ENCODE measurements around the gene P2RY1. TPM values are rescaled to one million over a fixed set of nuclear protein-coding genes. Genes with fewer than 3 reads are reported as not detected.

Gene P2RY1
- total RNA-seq, 1 donor from 2014 or later, result 13.7 TPM

DNA sequence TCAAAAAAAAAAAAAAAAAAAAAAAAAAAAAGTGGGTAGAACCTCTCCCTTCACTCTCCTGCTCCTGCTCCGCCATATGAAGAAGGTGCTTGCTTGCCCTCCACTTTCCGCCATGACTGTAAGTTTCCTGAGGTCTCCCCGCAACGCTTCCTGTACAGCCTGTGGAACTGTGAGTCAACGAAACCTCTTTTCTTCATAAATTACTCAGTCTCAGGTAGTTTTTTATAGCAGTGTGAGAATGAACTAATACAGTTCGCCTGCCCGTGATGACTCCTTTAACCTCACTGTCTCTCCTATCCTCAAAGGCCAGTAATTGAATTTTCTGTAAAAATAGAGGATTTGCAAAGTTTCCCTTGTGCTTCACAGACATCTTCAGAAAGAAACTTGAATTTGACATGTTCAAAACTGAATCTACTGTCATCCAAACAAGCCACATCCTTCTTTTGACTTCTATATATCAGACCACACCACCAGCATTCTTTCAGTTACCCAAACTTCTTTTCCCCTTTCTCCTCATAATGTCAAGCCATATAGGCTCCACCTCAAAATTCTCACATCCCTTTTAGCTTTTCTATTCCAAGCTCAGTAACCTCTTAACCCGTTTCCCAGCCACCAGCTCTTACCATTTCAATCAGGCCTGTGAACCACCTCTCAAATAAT, 44.3 kb downstream of the P2RY1 start:
- Histone ChIP-seq H3K4me3 (ENCODE audit: low read depth, low read length) (no peak overlapping the region), H3K36me3 (ENCODE audit: control insufficient read depth, insufficient read depth, low read length) (no peaks in the 10 kb centered on the region), H3K27me3 (ENCODE audit: control insufficient read depth, insufficient read depth, low read length) (no peaks in the 10 kb centered on the region)
- DNase-seq (ENCODE audit: low read depth), result no peak
- TF ChIP-seq, protein P1, sequence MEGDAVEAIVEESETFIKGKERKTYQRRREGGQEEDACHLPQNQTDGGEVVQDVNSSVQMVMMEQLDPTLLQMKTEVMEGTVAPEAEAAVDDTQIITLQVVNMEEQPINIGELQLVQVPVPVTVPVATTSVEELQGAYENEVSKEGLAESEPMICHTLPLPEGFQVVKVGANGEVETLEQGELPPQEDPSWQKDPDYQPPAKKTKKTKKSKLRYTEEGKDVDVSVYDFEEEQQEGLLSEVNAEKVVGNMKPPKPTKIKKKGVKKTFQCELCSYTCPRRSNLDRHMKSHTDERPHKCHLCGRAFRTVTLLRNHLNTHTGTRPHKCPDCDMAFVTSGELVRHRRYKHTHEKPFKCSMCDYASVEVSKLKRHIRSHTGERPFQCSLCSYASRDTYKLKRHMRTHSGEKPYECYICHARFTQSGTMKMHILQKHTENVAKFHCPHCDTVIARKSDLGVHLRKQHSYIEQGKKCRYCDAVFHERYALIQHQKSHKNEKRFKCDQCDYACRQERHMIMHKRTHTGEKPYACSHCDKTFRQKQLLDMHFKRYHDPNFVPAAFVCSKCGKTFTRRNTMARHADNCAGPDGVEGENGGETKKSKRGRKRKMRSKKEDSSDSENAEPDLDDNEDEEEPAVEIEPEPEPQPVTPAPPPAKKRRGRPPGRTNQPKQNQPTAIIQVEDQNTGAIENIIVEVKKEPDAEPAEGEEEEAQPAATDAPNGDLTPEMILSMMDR (IDR thresholded peaks at IDR 0.05; ENCODE audit: insufficient read depth, low read length, severe bottlenecking), result no peak
- no peak for FAIRE-seq

DNA sequence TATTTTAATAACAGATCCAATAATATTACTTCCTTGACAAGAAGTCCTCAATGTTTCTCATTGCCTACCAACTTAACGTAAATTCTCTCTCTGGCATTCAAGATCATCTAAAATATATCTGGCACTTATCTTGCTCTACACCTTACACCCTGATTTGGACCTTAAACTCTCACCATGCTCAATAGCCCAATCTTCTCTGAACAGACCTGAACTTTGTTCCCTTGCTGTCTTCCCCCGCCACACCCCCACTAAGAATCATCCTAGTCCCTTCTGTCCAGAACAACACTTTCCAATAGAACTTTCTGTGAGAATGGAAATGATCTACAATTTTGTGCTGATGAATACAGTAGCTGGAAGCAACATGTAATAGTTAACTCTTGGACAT, 44.9 kb downstream of the P2RY1 start:
- Histone ChIP-seq H3K4me3 (ENCODE audit: low read depth, low read length) (no peak overlapping the region), H3K27me3 (ENCODE audit: control insufficient read depth, insufficient read depth, low read length) (no peaks in the 10 kb centered on the region), H3K36me3 (ENCODE audit: control insufficient read depth, insufficient read depth, low read length) (no peaks in the 10 kb centered on the region)
- FAIRE-seq (no peak), DNase-seq (ENCODE audit: low read depth) (no peak)
- TF ChIP-seq, protein P1 (IDR thresholded peaks at IDR 0.05; ENCODE audit: insufficient read depth, low read length, severe bottlenecking), result no peak

DNA sequence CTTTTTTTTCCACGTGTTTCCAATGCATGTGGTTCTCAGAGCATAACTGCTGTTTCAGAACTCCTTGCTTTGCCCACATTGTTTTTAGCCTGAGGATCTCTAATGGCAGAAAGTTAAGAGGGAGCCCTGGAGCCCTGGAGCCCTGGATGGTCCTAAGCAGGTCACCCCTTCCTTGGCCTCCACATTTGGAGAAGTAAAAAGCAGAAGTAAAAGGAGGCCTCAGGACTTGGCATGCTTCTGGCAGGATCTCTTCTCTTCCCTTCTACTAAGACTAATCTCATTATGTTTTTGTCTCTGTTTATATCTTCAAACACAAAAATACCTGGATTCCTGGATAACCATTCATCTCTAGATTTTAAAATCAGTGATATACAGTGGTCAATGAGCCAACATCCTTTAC, 50.1 kb downstream of the P2RY1 start:
- H3K4me3 ChIP-seq (ENCODE audit: low read depth, low read length), result no peak overlapping the region
- FAIRE-seq (no peak), DNase-seq (ENCODE audit: low read depth) (no peak)
- no peaks in the 10 kb centered on the region for H3K27me3 ChIP-seq (ENCODE audit: control insufficient read depth, insufficient read depth, low read length)
- no peaks in the 10 kb centered on the region for H3K36me3 ChIP-seq (ENCODE audit: control insufficient read depth, insufficient read depth, low read length)
- TF ChIP-seq, protein P1 (IDR thresholded peaks at IDR 0.05; ENCODE audit: insufficient read depth, low read length, severe bottlenecking), result no peak
